H1 (cell line): Measurements from ENCODE around the gene NR0B2. TPM values are rescaled to one million over a fixed set of nuclear protein-coding genes. Genes with fewer than 3 reads are reported as not detected.

Source experiments
- CTCF ChIA-PET: fragments of 300-600 bp; sonication (Branson Sonifier 250); formaldehyde crosslinking; loops from one replicate; lab custom pipeline; 2021; ENCODE audit not compliant: partially characterized antibody; lab: Charles Lee
- POLR2A ChIA-PET: fragments of 300-600 bp; sonication (Branson Sonifier 250); formaldehyde crosslinking; loops from one replicate; lab custom pipeline; 2021; ENCODE audit warnings: inconsistent platforms; ENCODE audit not compliant: partially characterized antibody; lab: Charles Lee
- DNase-seq, 2 experiments: peaks; one replicate each; pipeline versions ENCODE4 v3.0.0 to v3.0.0-alpha.2; 2010 to 2022; ENCODE audit warnings: low spot score in 2 of 2, low read depth in 1 of 2, mixed read lengths in 1 of 2
- FAIRE-seq: peaks from 2 replicates; lab custom pipeline; 2011; peaks lifted over from hg19 to GRCh38; lab: Jason Lieb, UNC
- H2AFZ ChIP-seq: 2 replicates; pipeline ENCODE4 v1.8.1; 2012; ENCODE audit warnings: low read length, inconsistent platforms
- H2AK5ac ChIP-seq: 2 replicates; pipeline ENCODE4 v1.6.1; 2013; ENCODE audit warnings: low read depth, low read length
- H2BK120ac ChIP-seq: replicated peaks from 2 replicates; pipeline ENCODE3; 2013; ENCODE audit warnings: low read depth, low read length, inconsistent platforms
- H2BK12ac ChIP-seq: 2 replicates; pipeline ENCODE4 v1.6.1; 2013; ENCODE audit warnings: low read depth, low read length
- H2BK15ac ChIP-seq: 2 replicates; pipeline ENCODE4 v1.6.1; 2013; ENCODE audit warnings: low read length
- H2BK20ac ChIP-seq: 2 replicates; pipeline ENCODE4 v1.6.1; 2013; ENCODE audit warnings: low read length
- H2BK5ac ChIP-seq: 2 replicates; pipeline ENCODE4 v1.6.1; 2013; ENCODE audit warnings: low read depth, low read length
- H3K14ac ChIP-seq: 2 replicates; pipeline ENCODE4 v1.6.1; 2013; ENCODE audit warnings: inconsistent platforms; ENCODE audit not compliant: insufficient read length
- H3K18ac ChIP-seq: 2 replicates; pipeline ENCODE4 v1.6.1; 2013; ENCODE audit warnings: low read length; ENCODE audit errors: extremely low read depth
- H3K23ac ChIP-seq: 2 replicates; pipeline ENCODE4 v1.6.1; 2013; ENCODE audit warnings: inconsistent platforms; ENCODE audit not compliant: insufficient read length
- H3K23me2 ChIP-seq: 2 replicates; pipeline ENCODE4 v1.6.1; 2013; ENCODE audit warnings: low read depth, low read length
- H3K27ac ChIP-seq: 2 replicates; pipeline ENCODE4 v1.6.1; 2011; ENCODE audit warnings: low read depth, low read length, inconsistent platforms
- H3K27me3 ChIP-seq, 4 experiments: replicated peaks in 1 of 4; 1 replicate in 1 of 4; 2 replicates in 3 of 4; pipeline versions ENCODE4 v1.6.1 to v1.8.1; 2011 to 2013; ENCODE audit warnings: low read length in 3 of 4, mild to moderate bottlenecking in 3 of 4, inconsistent platforms in 2 of 4, mixed read lengths in 2 of 4, moderate library complexity in 1 of 4; ENCODE audit not compliant: control insufficient read depth in 3 of 4, insufficient read depth in 3 of 4; ENCODE audit errors: extremely low read depth in 1 of 4
- H3K36me3 ChIP-seq, 4 experiments: 2 replicates each; pipeline versions ENCODE4 v1.6.1 to v1.8.1; 2011 to 2013; ENCODE audit warnings: mild to moderate bottlenecking in 4 of 4, low read length in 3 of 4, moderate library complexity in 2 of 4, control low read depth in 1 of 4, inconsistent platforms in 1 of 4; ENCODE audit not compliant: insufficient read depth in 4 of 4, control insufficient read depth in 2 of 4
- H3K4ac ChIP-seq: replicated peaks from 2 replicates; pipeline ENCODE3; 2013; ENCODE audit warnings: low read length, low read depth, mixed read lengths, inconsistent platforms; ENCODE audit not compliant: insufficient read length
- H3K4me1 ChIP-seq, 4 experiments: replicated peaks in 1 of 4; 1 replicate in 1 of 4; 2 replicates in 3 of 4; pipeline versions ENCODE4 v1.6.1 to v1.8.1; 2011 to 2013; ENCODE audit warnings: low read length in 3 of 4, inconsistent platforms in 2 of 4, mixed read lengths in 1 of 4; ENCODE audit not compliant: insufficient read depth in 4 of 4, control insufficient read depth in 3 of 4
- H3K4me2 ChIP-seq, 2 experiments: 2 replicates each; pipeline versions ENCODE4 v1.6.1 to v1.8.1; 2011 to 2013; ENCODE audit warnings: low read depth in 2 of 2, low read length in 2 of 2, control low read depth in 1 of 2, inconsistent platforms in 1 of 2, mild to moderate bottlenecking in 1 of 2; ENCODE audit not compliant: insufficient read depth in 1 of 2
- H3K4me3 ChIP-seq, 4 experiments: fragments of 200-600, 300-600 bp in 1 of 4; sonication (generic), shearing (Covaris generic), sonication (Bioruptor Twin) in 1 of 4; 2 replicates each; pipeline versions ENCODE4 v1.5.1 to v1.8.1; 2011 to 2016; ENCODE audit warnings: low read length in 4 of 4, low read depth in 3 of 4, control low read depth in 2 of 4, inconsistent platforms in 2 of 4, mild to moderate bottlenecking in 2 of 4, mixed read lengths in 1 of 4, moderate library complexity in 1 of 4; ENCODE audit not compliant: insufficient read depth in 2 of 4; ENCODE audit errors: extremely low read depth in 1 of 4
- H3K56ac ChIP-seq: replicated peaks from 2 replicates; pipeline ENCODE3; 2013; ENCODE audit warnings: low read depth, mild to moderate bottlenecking, mixed read lengths, low read length, inconsistent platforms; ENCODE audit not compliant: insufficient read length
- H3K79me1 ChIP-seq: 2 replicates; pipeline ENCODE4 v1.6.1; 2013; ENCODE audit warnings: low read depth, low read length, control low read depth
- H3K79me2 ChIP-seq, 2 experiments: 2 replicates each; pipeline versions ENCODE4 v1.6.1 to v1.8.1; 2012 to 2013; ENCODE audit warnings: low read length in 2 of 2, mild to moderate bottlenecking in 2 of 2, inconsistent platforms in 1 of 2; ENCODE audit not compliant: insufficient read depth in 2 of 2, control insufficient read depth in 1 of 2
- H3K9ac ChIP-seq, 4 experiments: replicated peaks in 1 of 4; 1 replicate in 1 of 4; 2 replicates in 3 of 4; pipeline versions ENCODE4 v1.6.1 to v1.8.1; 2011 to 2013; ENCODE audit warnings: low read depth in 3 of 4, low read length in 3 of 4, control low read depth in 2 of 4, mild to moderate bottlenecking in 2 of 4, moderate library complexity in 2 of 4, inconsistent platforms in 1 of 4; ENCODE audit errors: extremely low read depth in 1 of 4
- H3K9me3 ChIP-seq, 2 experiments: 2 replicates each; pipeline versions ENCODE4 v1.6.1 to v1.8.1; 2012 to 2013; ENCODE audit warnings: mild to moderate bottlenecking in 2 of 2, moderate library complexity in 2 of 2, control low read depth in 1 of 2, inconsistent platforms in 1 of 2, low read depth in 1 of 2, low read length in 1 of 2, mixed read lengths in 1 of 2; ENCODE audit not compliant: insufficient read depth in 2 of 2
- H4K20me1 ChIP-seq, 2 experiments: replicated peaks in 1 of 2; 2 replicates each; pipeline versions ENCODE3 to v1.8.1; 2011 to 2013; ENCODE audit warnings: inconsistent platforms in 2 of 2, low read length in 2 of 2, mild to moderate bottlenecking in 1 of 2; ENCODE audit not compliant: insufficient read depth in 2 of 2, control insufficient read depth in 1 of 2
- H4K5ac ChIP-seq: 2 replicates; pipeline ENCODE4 v1.6.1; 2013; ENCODE audit warnings: low read length, low read depth, mixed read lengths, inconsistent platforms; ENCODE audit not compliant: insufficient read length
- H4K8ac ChIP-seq: 2 replicates; pipeline ENCODE4 v1.8.0; 2013; ENCODE audit warnings: mild to moderate bottlenecking, moderate library complexity, low read length, inconsistent platforms; ENCODE audit not compliant: insufficient read depth; ENCODE audit errors: extremely low read depth
- H4K91ac ChIP-seq: replicated peaks from 2 replicates; pipeline ENCODE3; 2013; ENCODE audit warnings: low read length, mixed read lengths, inconsistent platforms; ENCODE audit not compliant: insufficient read length
- MAFK ChIP-seq: IDR thresholded peaks from 2 replicates; pipeline ENCODE4 v1.6.1; 2012; ENCODE audit warnings: low read depth, mild to moderate bottlenecking, improper control_type of control experiment, low read length
- POLR2A ChIP-seq, 2 experiments: IDR thresholded peaks; 1 replicate in 1 of 2; 2 replicates in 1 of 2; pipeline ENCODE4 v1.6.1; 2011; ENCODE audit warnings: low read depth in 2 of 2, low read length in 2 of 2, mild to moderate bottlenecking in 2 of 2; ENCODE audit errors: control extremely low read depth in 1 of 2
- WGBS, 2 experiments: shearing (Covaris generic) in 1 of 2; methylation state at CpG; one replicate each; pipeline versions ENCODE4 v1.1.6 to v1.1.7; 2013 to 2015; ENCODE audit warnings: low lambda C conversion rate in 2 of 2, mixed read lengths in 2 of 2, inconsistent platforms in 1 of 2, low coverage in 1 of 2, missing lambda C conversion rate in 1 of 2; ENCODE audit not compliant: insufficient replicate concordance in 2 of 2, insufficient coverage in 1 of 2, insufficient read length in 1 of 2; ENCODE audit errors: extremely low coverage in 1 of 2, missing lambda C conversion rate in 1 of 2; 5-methylcytosine and 5-hydroxymethylcytosine counted together
- polyA plus RNA-seq, 7 experiments: library from polyadenylated mRNA; depleted of rRNA in 3 of 7; stranded (reverse) in 5 of 7; unstranded in 2 of 7; fragments of >200 nt in 5 of 7; fragments of 200-250 nt in 2 of 7; gene quantifications; 1 replicate in 5 of 7; 2 replicates in 1 of 7; 4 replicates in 1 of 7; pipeline versions ENCODE4 v1.2.1 to v1.2.3, GENCODE V29; 2011 to 2013; ENCODE audit warnings: missing spikeins in 2 of 7, mixed read lengths in 2 of 7
- total RNA-seq: library from RNA; stranded (reverse); fragmentation: NEBNext Ultra II Directional; extraction: Animal tissue kit (Norgen Biotek cat#: 25700); gene quantifications from 2 replicates; pipeline ENCODE4 v1.2.1, GENCODE V29; 2021

The NR0B2 gene
- total and polyA plus RNA-seq, 2 of the 8 experiments (the other 6 are each of a cell fraction or from before 2014, with no cell fraction given) = not detected

DNA sequence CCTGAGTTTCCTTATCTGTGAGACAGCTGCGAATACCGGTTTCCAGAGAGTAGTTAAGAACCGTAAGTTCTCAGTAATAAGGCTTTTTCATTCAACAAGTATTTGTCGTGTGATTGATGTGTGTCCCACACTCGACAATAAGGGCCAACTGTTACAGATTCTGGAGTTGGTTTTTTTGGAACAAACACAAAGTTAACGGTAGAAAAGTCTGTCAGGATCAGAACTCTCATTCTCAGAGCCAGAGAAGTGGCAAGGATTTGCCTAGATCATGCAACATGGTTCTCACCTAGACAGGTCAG lies 8.6 kb upstream of the NR0B2 start:
- Histone ChIP-seq H3K4me3 (peak overlapping the region; percentile 70 to 88 (median 82)), H3K56ac (no peak overlapping the region), H3K4me1 (peaks cover 0 to 6% (median 4%) of the 10 kb centered on the region in 4 experiments; a peak in 3 of 7 replicates), H3K27me3 (no peaks in the 10 kb centered on the region), H3K4ac (no peak overlapping the region), H2BK120ac (no peak overlapping the region), H3K4me2 (peak overlapping the region; percentile 81 to 91), H2BK20ac (no peak overlapping the region), H3K23ac (no peak overlapping the region), H4K8ac (no peak overlapping the region), H4K20me1 (peaks cover 0 to 10% of the 10 kb centered on the region in 2 experiments), H4K91ac (no peak overlapping the region), H3K9ac (peak overlapping the region; percentile 76 to 92 (median 86)), H3K23me2 (peaks cover 9% of the 10 kb centered on the region), H2AFZ (no peak overlapping the region), H3K79me2 (peaks cover 12 to 34% of the 10 kb centered on the region in 2 experiments), H2BK12ac (no peak overlapping the region; the same call in 1 of the 2 replicates), H3K79me1 (peaks cover 11% of the 10 kb centered on the region), H3K27ac (peak overlapping the region; percentile 90), H3K18ac (peak overlapping the region; percentile 93; the same call in 1 of the 2 replicates), H3K36me3 (peaks cover 12 to 37% (median 25%) of the 10 kb centered on the region in 4 experiments), H3K14ac (no peak overlapping the region), H2AK5ac (peak overlapping the region; percentile 54; the same call in 1 of the 2 replicates), H2BK15ac (no peak overlapping the region), H2BK5ac (0 out of 2 replicates have a peak overlapping the region, but pooled peaks have one; percentile 88), H3K9me3 (no peaks in the 10 kb centered on the region), H4K5ac (no peak overlapping the region)
- TF ChIP-seq MAFK (no peak), POLR2A (IDR thresholded peaks at IDR 0.05; ENCODE audit: control extremely low read depth in 1 of 2, low read depth in 2 of 2, low read length in 2 of 2) (peak in 1 of 2 experiments; percentile 16; a peak in 1 of 3 replicates)
- DNase-seq (no peak), FAIRE-seq (no peak)
- CTCF ChIA-PET = no interaction called here
- WGBS, 2 experiments = 64% methylated on average over 6 of the region's 6 CpGs; no CpG with 5 or more reads in 1 of the 2 experiments
- POLR2A ChIA-PET = interaction anchor here (1.0 to 2.2 kb wide), 10 partner anchors 8 to 77 kb away, joined by 3 to 13 read pairs (median 4); partner anchors contain the start of genes GPATCH3 and NR0B2
